NCI-H748 treated with DMSO at 0.1 percent for 48 hours (cell line): ENCODE data around the gene VPS9D1.
"Not testable (repeated sequence)": the region's sequence is repeated elsewhere in the genome, so short reads cannot be mapped to it uniquely, and the experiment has no call there.

Source experiments
- DNase-seq: peaks from one replicate; lab custom pipeline; 2025; lab: John Stamatoyannopoulos, UW

Gene VPS9D1

GRCh38 chr16:89664238-89664637, 56.5 kb downstream of the VPS9D1 start:
- DNase-seq = not testable (repeated sequence)

- DNase-seq = no peak
These were observed 59.5 kb downstream of the VPS9D1 start for GRCh38 chr16:89661215-89661614.

GRCh38 chr16:89660146-89660545, 60.6 kb downstream of the VPS9D1 start:
- DNase-seq = no peak

GRCh38 chr16:89658221-89658879, 62.3 kb downstream of the VPS9D1 start:
- DNase-seq = no peak

- peak; percentile 50 for DNase-seq
These were observed 63.1 kb downstream of the VPS9D1 start, which contains the start of the genes CHMP1A and SPATA33 for GRCh38 chr16:89657442-89658220. TSS of gene CHMP1A (minus strand) at chr16:89657708. CDS start at chr16:89657588, 120 bp downstream. TSS of gene SPATA33 (plus strand) at chr16:89657836. CDS start at chr16:89657912, 76 bp downstream.
